Right lobe of liver (tissue), 6 donors: ENCODE results near the gene PLPP2. TPM values are rescaled to one million over a fixed set of nuclear protein-coding genes. Genes with fewer than 3 reads are reported as not detected.

ENCODE experiments used
- ATAC-seq, 4 donors: fragments of 200-7000 bp; cut with Tn5 transposase; one replicate each; pipeline ENCODE4 v1.9.1; 2020; ENCODE audit warnings: mild to moderate bottlenecking in 4 of 4, moderate library complexity in 4 of 4
- DNase-seq, 3 donors: peaks; one replicate each; pipeline ENCODE4 v3.0.0-alpha.2; 2020
- H3K27ac ChIP-seq, 3 donors: fragments of 200-600 bp; one replicate each; pipeline ENCODE4 v1.8.0; 2022
- H3K27me3 ChIP-seq, 2 donors: fragments of 200-600 bp; one replicate each; pipeline ENCODE4 v1.8.0; 2022
- H3K36me3 ChIP-seq, 4 donors: fragments of 200-600 bp; sonication (generic) in 1 of 4; one replicate each; pipeline versions ENCODE4 v1.5.1 to v1.8.0; 2017 to 2022; ENCODE audit warnings: control low read depth in 1 of 4
- H3K4me1 ChIP-seq, 4 donors: fragments of 200-600 bp; sonication (generic) in 1 of 4; one replicate each; pipeline versions ENCODE4 v1.5.1 to v1.8.0; 2017 to 2022; ENCODE audit warnings: control low read depth in 1 of 4
- H3K4me3 ChIP-seq, 3 donors: fragments of 200-600 bp; one replicate each; pipeline ENCODE4 v1.8.0; 2022
- H3K9me3 ChIP-seq, 4 donors: fragments of 200-600 bp; sonication (generic) in 1 of 4; one replicate each; pipeline versions ENCODE4 v1.5.1 to v1.8.0; 2017 to 2022; ENCODE audit warnings: control low read depth in 1 of 4
- POLR2A ChIP-seq: fragments of 450-650 bp; IDR thresholded peaks from one replicate; pipeline ENCODE4 v1.6.1; 2017; ENCODE audit warnings: antibody characterized with exemption, mild to moderate bottlenecking
- WGBS: methylation state at CpG from one replicate; pipeline ENCODE4 v1.1.6; 2018; ENCODE audit warnings: low coverage, low lambda C conversion rate; ENCODE audit not compliant: insufficient coverage; ENCODE audit errors: missing lambda C conversion rate; 5-methylcytosine and 5-hydroxymethylcytosine counted together
- intact Hi-C, 2 donors: fragments of 100-400 bp; cut with DNase I; formaldehyde crosslinking; loops; one replicate each; pipeline versions ENCODE4 v1.11.2 to v1.14.1; 2022
- total RNA-seq, 6 experiments: library from RNA; depleted of rRNA in 2 of 6; stranded (reverse); fragments of >200 nt in 2 of 6; fragmentation: NEBNext Ultra II Directional in 3 of 6; extraction: Animal tissue kit (Norgen Biotek cat#: 25700) in 3 of 6; gene quantifications; one replicate each; pipeline versions ENCODE4 v1.1.0 to v1.2.4, GENCODE V29; 2016 to 2023
- TF ChIP-seq, protein P1 (sequence below), 4 donors: fragments of 200-600 bp in 3 of 4; fragments of 450-650 bp in 1 of 4; IDR thresholded peaks; one replicate each; pipeline versions ENCODE4 v1.5.1 to v1.8.0; 2016 to 2022; ENCODE audit warnings: antibody characterized with exemption in 4 of 4, mild to moderate bottlenecking in 2 of 4
- donor health status: DM: no; HTN: yes; CAD: no.
- donor health status: DM: no; HTN: no; CAD: no.
- donor health status: DM: no; HTN: no; CAD: no.
- donor health status: DM: no; HTN: yes; CAD: no.
- donor health status: DM: no; HTN: yes; CAD: no.

PLPP2 gene
- total RNA-seq, 6 experiments from 2014 or later, result 0.83 to 2.7 (median 1.8) TPM

DNA sequence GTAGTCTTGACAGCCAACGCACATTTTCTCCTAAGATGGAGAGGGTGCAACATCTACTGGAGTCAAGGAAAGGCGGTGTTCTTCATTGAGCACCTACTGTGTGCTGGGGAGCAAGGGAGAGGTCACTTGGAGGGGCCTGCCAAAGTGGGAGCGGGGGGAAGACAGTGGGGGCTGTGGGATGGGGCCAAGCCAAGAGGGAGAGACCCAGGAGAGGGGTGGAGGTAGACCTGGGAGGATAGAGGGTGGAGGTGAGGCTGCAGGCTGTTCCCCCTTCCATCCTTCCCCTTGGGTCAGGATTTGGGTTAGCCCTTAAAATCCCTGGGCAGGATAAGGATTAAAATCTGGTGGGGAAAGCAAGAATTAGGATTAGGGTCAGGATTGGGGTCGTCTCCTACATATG, 1.7 kb upstream of the PLPP2 start:
- intact Hi-C loops, result no loop called here
- Histone ChIP-seq H3K27me3 (peaks cover 7 to 16% of the 10 kb centered on the region in 2 donors), H3K9me3 (no peaks in the 10 kb centered on the region), H3K27ac (no peak overlapping the region), H3K4me1 (no peaks in the 10 kb centered on the region), H3K36me3 (no peaks in the 10 kb centered on the region), H3K4me3 (no peak overlapping the region)
- no peak for ATAC-seq
- no peak for DNase-seq
- 87% methylated on average over 3 of the region's 4 CpGs for WGBS
- TF ChIP-seq, protein P1, sequence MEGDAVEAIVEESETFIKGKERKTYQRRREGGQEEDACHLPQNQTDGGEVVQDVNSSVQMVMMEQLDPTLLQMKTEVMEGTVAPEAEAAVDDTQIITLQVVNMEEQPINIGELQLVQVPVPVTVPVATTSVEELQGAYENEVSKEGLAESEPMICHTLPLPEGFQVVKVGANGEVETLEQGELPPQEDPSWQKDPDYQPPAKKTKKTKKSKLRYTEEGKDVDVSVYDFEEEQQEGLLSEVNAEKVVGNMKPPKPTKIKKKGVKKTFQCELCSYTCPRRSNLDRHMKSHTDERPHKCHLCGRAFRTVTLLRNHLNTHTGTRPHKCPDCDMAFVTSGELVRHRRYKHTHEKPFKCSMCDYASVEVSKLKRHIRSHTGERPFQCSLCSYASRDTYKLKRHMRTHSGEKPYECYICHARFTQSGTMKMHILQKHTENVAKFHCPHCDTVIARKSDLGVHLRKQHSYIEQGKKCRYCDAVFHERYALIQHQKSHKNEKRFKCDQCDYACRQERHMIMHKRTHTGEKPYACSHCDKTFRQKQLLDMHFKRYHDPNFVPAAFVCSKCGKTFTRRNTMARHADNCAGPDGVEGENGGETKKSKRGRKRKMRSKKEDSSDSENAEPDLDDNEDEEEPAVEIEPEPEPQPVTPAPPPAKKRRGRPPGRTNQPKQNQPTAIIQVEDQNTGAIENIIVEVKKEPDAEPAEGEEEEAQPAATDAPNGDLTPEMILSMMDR (IDR thresholded peaks at IDR 0.05), result no peak
- no peak for TF ChIP-seq POLR2A

DNA sequence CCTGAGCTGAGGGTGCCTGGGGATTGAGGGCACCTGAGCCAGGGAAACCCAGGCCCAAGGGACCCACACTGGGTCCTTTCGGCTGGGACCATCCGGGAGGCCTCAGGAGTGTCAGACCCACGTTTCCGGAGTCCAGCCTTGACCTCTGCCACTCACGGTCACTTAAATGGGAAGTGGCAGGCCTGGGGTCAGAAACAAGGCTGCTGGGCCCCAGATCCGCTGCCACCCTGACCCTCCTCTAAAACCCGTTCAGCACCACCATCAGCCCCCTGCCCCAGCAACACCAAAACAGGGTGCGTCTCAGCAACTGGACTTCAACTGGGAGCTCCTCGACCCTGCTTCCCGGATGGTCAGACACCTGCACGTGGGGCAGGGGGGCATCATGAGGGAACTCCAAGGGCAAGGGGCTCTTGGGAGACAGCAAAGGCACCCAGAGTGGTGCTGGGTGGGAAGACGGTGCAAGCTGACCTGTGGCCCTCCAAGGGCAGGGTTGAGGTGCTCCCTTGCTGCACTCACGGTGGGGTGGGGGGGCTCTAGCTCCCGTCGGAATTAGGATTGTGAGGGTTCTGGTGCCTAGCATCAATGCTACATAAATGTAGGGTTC, 1.2 kb upstream of the PLPP2 start:
- ATAC-seq, result no peak
- Histone ChIP-seq H3K36me3 (no peaks in the 10 kb centered on the region), H3K27me3 (peaks cover 7 to 16% of the 10 kb centered on the region in 2 donors), H3K27ac (no peak overlapping the region), H3K4me1 (no peaks in the 10 kb centered on the region), H3K9me3 (no peaks in the 10 kb centered on the region), H3K4me3 (no peak overlapping the region)
- DNase-seq, result peak in 1 of 3 donors; percentile 48
- intact Hi-C loops, result no loop called here
- WGBS, result 20% methylated on average over 1 of the region's 15 CpGs
- TF ChIP-seq, protein P1 (IDR thresholded peaks at IDR 0.05), result no peak
- TF ChIP-seq POLR2A, result no peak

DNA sequence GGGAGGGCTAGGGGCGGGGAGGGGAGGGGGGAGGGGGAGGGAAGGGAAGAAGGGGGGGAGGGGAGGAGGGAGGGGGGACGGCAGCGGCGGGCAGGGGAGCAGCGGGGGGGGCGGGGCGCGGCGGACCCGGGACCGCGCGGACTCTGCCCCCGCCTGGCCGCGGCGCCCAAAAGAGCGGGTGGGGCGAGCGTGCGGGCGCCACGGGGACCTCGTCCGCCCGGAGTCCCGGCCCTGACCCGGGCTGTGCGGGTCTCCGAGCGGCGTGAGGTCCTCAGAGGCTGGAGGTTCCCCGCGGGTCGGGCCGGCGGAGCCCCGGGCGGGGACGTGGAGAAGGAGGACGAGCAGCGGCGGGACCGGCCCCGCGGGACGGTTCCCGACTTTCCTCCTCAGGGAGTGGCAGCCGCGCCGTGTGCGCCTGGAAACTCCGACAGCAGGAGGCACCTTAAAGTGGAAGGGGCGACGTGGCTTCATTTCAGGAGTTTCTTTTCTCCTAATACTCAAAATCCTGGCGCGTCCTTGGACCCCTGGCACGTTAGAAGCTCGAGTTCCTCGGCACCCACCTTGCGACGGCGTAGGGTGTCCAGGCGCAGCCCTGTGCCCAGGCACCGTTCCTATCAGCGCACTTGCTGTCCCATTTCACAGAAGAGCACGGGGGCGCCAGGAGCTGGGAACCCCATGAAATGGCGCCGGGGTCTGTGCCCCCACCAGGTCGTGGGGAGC, 518 bp upstream of the PLPP2 start:
- Histone ChIP-seq H3K9me3 (no peaks in the 10 kb centered on the region), H3K36me3 (no peaks in the 10 kb centered on the region), H3K4me3 (peak overlapping the region in 1 of 3 donors; percentile 4), H3K27ac (no peak overlapping the region), H3K27me3 (peaks cover 7 to 16% of the 10 kb centered on the region in 2 donors), H3K4me1 (no peaks in the 10 kb centered on the region)
- WGBS, result 8% methylated on average over 5 of the region's 71 CpGs
- intact Hi-C loops, result no loop called here
- DNase-seq (no peak), ATAC-seq (no peak)
- no peak for TF ChIP-seq POLR2A
- TF ChIP-seq, protein P1 (IDR thresholded peaks at IDR 0.05), result no peak

DNA sequence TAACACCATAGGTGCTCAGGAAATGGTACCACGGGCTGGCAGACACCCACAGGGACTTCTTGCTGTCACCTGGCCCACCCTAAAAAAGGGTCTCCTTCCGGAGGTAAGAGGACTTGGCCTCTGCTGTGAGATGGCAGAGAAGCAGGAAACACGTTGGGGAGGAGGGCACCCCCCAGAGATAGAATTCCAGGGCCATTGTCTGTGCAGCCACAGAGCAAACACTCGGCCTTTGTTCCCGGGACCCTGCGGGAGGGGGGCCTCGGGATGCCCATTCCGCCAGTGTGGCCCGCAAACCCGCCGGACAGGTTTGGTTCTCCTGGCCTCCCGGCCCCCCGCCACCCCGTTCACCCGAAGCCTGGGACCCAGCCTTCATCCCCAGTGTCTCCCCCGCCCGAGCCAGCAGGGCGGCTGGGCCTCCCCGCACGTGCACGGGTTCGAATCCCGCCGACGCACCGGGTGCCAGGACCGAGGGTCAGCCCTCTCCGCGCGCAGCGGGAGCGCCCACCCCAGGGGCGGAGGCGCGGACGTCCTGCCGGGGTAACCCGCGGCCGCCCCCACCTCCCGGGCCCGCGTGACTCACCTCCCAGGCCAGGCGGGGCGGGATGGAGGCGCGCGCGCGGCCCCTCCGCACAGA, 714 bp downstream of the PLPP2 start:
- DNase-seq (peak; percentile 21 to 58 (median 49)), ATAC-seq (peak in 2 of 4 donors; percentile 14 to 44)
- Histone ChIP-seq H3K4me1 (no peaks in the 10 kb centered on the region), H3K27ac (no peak overlapping the region), H3K36me3 (no peaks in the 10 kb centered on the region), H3K4me3 (peak overlapping the region in 1 of 3 donors; percentile 24), H3K9me3 (no peaks in the 10 kb centered on the region), H3K27me3 (peaks cover 7 to 16% of the 10 kb centered on the region in 2 donors)
- TF ChIP-seq, protein P1 (IDR thresholded peaks at IDR 0.05), result no peak
- TF ChIP-seq POLR2A, result no peak
- 0% methylated on average over 3 of the region's 51 CpGs for WGBS
- intact Hi-C loops, result no loop called here
